Measurements from ENCODE around the gene ATP5F1D.

The ATP5F1D gene

GRCh38 chr19:1228161-1228957 is 13.2 kb upstream of the ATP5F1D start:
- H3K36me3 ChIP-seq (replicated peaks; ENCODE audit: low read depth, low read length): peaks cover 14% of the 10 kb centered on the region
- H3K4me2 ChIP-seq (ENCODE audit: low read length): no peak overlapping the region
- no peak overlapping the region for H3K9ac ChIP-seq (ENCODE audit: low read length)
- H2AFZ ChIP-seq (ENCODE audit: low read depth, low read length): no peak overlapping the region
- H3K79me2 ChIP-seq (ENCODE audit: low read length): no peaks in the 10 kb centered on the region
- H3K27me3 ChIP-seq (ENCODE audit: low read depth, low read length): no peaks in the 10 kb centered on the region
- H4K20me1 ChIP-seq (ENCODE audit: insufficient read depth, low read length): no peaks in the 10 kb centered on the region
- no peak for TF ChIP-seq EZH2phosphoT487 (IDR thresholded peaks at IDR 0.05; ENCODE audit: low read depth)
- no peak for TF ChIP-seq CTCF (IDR thresholded peaks at IDR 0.05; ENCODE audit: low read depth, low read length)
- no peak overlapping the region for H3K27ac ChIP-seq (ENCODE audit: low read length)
- H3K4me3 ChIP-seq (ENCODE audit: low read length): no peak overlapping the region
- H3K4me1 ChIP-seq (ENCODE audit: low read length): peaks cover 24% of the 10 kb centered on the region
- no peaks in the 10 kb centered on the region for H3K9me3 ChIP-seq (ENCODE audit: insufficient read depth, low read length)

DNA sequence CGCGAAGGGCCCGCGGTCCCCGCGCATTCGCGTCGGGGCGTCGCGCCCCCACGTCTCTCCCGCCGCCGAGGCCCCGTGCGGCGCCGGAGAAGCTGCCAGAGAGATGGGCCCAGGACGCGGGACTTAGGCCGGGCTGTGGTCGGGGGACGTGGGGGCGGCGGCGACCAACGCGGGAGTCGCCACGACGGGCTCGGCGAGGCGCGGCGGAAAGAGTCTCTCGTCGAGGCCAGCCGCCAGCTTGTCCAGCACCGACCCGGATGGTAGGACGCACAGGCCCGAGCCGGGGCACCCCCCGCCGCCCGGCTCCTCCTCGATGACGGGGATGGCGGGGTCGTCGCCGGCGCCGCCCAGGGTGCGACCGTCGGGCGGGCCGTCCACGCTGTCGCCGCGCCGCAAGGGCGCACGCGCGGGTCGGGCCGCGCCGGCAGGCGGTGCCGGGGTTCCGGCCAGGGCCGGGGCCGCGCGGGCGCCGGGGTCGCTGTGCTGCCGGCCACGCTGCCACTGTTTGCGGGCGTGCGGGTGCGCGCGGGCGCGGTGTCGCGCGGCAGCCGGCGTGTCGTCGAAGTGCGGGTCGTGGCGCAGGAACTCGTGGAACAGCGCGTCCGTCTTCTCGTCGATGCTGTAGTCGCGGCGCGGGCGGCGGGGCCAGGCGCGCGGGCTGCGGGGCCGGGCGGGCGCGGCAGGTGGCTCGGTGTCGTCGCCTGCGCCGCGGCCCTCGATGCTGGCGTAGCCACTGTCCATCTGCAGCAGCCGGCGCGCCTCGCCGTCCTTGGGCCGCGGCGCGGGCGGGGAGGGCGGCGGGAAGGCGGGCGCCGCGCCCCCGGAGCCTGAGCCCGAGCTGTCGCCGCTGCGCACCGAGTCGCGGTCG is 12.3 kb upstream of the ATP5F1D start:
- Histone ChIP-seq H3K4me3 (ENCODE audit: low read length) (no peak overlapping the region), H3K27ac (ENCODE audit: low read length) (no peak overlapping the region), H3K27me3 (ENCODE audit: low read depth, low read length) (no peaks in the 10 kb centered on the region), H4K20me1 (ENCODE audit: insufficient read depth, low read length) (no peaks in the 10 kb centered on the region), H3K9me3 (ENCODE audit: insufficient read depth, low read length) (no peaks in the 10 kb centered on the region), H3K4me1 (ENCODE audit: low read length) (peaks cover 24% of the 10 kb centered on the region), H3K36me3 (replicated peaks; ENCODE audit: low read depth, low read length) (peaks cover 14% of the 10 kb centered on the region), H2AFZ (ENCODE audit: low read depth, low read length) (no peak overlapping the region), H3K9ac (ENCODE audit: low read length) (no peak overlapping the region), H3K79me2 (ENCODE audit: low read length) (no peaks in the 10 kb centered on the region), H3K4me2 (ENCODE audit: low read length) (no peak overlapping the region)
- TF ChIP-seq EZH2phosphoT487 (IDR thresholded peaks at IDR 0.05; ENCODE audit: low read depth): no peak
- no peak for TF ChIP-seq CTCF (IDR thresholded peaks at IDR 0.05; ENCODE audit: low read depth, low read length)

- Histone ChIP-seq H3K27ac (ENCODE audit: low read length) (no peak overlapping the region), H3K79me2 (ENCODE audit: low read length) (no peaks in the 10 kb centered on the region), H3K9me3 (ENCODE audit: insufficient read depth, low read length) (no peaks in the 10 kb centered on the region), H3K27me3 (ENCODE audit: low read depth, low read length) (no peaks in the 10 kb centered on the region), H4K20me1 (ENCODE audit: insufficient read depth, low read length) (no peaks in the 10 kb centered on the region), H3K4me2 (ENCODE audit: low read length) (no peak overlapping the region), H2AFZ (ENCODE audit: low read depth, low read length) (no peak overlapping the region), H3K4me3 (ENCODE audit: low read length) (no peak overlapping the region), H3K9ac (ENCODE audit: low read length) (no peak overlapping the region), H3K4me1 (ENCODE audit: low read length) (peaks cover 24% of the 10 kb centered on the region), H3K36me3 (replicated peaks; ENCODE audit: low read depth, low read length) (peaks cover 14% of the 10 kb centered on the region)
- TF ChIP-seq CTCF (IDR thresholded peaks at IDR 0.05; ENCODE audit: low read depth, low read length): no peak
- TF ChIP-seq EZH2phosphoT487 (IDR thresholded peaks at IDR 0.05; ENCODE audit: low read depth): no peak
Observed at GRCh38 chr19:1229924-1230782, 11.4 kb upstream of the ATP5F1D start.
